Measurements from ENCODE around the gene CRYGB. TPM values are rescaled to one million over a fixed set of nuclear protein-coding genes. Genes with fewer than 3 reads are reported as not detected.
"Not testable (repeated sequence)": the region's sequence is repeated elsewhere in the genome, so short reads cannot be mapped to it uniquely, and the experiment has no call there.

Gene CRYGB
- total and polyA plus RNA-seq, 2 experiments from 2014 or later: not detected

DNA sequence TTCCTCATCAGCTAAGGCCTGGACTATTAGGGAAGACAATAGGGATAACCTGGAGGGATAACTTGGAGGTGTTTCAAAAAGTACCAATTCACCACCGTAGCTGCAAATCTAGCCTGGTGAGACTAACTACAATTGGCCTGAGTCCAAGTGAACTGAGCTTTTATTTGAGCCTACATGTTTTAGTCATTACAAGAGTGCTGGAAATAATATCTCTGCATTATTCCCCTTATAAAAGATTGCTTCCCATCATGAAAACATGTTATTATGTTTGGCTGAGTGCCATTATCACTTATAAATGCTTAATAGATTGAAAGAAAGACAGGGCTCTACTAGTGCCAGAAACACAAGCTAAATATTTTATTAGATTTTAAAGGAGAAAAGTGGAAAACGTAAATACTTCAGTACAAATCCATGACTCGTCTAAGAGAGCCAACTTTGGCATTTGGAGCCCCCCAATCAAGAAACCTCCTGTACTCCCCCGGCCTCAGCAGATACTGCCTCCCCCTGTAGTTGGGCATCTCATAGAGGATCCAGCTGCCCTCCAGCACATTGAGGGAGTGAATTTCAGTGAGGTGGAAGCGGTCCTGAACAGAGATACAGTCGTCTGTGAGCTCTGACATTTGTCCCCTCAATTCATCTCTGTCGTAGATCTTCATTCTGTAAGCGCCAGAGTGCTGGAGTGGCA is 3.6 kb downstream of the CRYGB start:
- in situ Hi-C loops (cut with MboI): no loop called here
- 8% methylated on average over 8 of the region's 8 CpGs for WGBS, 2 experiments (ENCODE audit: low coverage in 1 of 2, low lambda C conversion rate in 2 of 2, missing lambda C conversion rate in 2 of 2)
- H3K4me1 ChIP-seq (ENCODE audit: insufficient read depth): no peaks in the 10 kb centered on the region
- no peaks in the 10 kb centered on the region for H4K20me1 ChIP-seq (ENCODE audit: insufficient read depth)
- peak; percentile 22 for DNase-seq
- no peak overlapping the region for H3K9ac ChIP-seq
- H3K36me3 ChIP-seq (ENCODE audit: low read depth): no peaks in the 10 kb centered on the region
- no peak overlapping the region for H2AFZ ChIP-seq
- H3K27ac ChIP-seq: no peak overlapping the region
- no peak overlapping the region for H3K4me2 ChIP-seq (ENCODE audit: unreplicated experiment)
- no peaks in the 10 kb centered on the region for H3K9me2 ChIP-seq (ENCODE audit: insufficient read depth)
- no peak overlapping the region for H3K4me3 ChIP-seq
- H3K79me2 ChIP-seq (ENCODE audit: insufficient read depth): no peaks in the 10 kb centered on the region
- no peaks in the 10 kb centered on the region for H3K9me3 ChIP-seq (ENCODE audit: low read depth)
- H3F3A ChIP-seq (ENCODE audit: insufficient read depth): no peaks in the 10 kb centered on the region
- no peaks in the 10 kb centered on the region for H3K27me3 ChIP-seq (replicated peaks; ENCODE audit: insufficient read depth)
- no peak for TF ChIP-seq EZH2 (IDR thresholded peaks at IDR 0.05; ENCODE audit: insufficient read depth, poor library complexity, severe bottlenecking)
- TF ChIP-seq EZH2phosphoT487 (IDR thresholded peaks at IDR 0.05; ENCODE audit: insufficient read depth, low read depth): no peak

DNA sequence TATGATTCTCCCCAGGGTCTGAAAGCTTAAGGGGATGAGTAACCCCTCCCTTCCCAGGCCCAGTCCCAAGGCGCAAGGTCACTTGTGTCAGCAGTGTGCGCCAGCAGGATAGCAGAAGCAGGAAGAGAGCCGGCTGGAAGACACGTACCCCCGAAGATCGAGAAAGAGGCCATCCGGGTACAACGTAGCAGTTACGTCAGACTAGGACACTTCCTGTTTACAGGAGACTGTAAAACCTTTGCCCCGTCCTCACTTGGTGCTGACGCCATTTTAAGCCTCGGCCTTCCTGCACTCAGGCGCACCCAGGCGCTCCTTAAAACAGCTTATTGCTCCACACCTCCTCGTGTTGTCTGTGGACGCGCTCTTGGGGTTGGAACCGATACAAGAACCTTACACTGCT is 6.5 kb downstream of the CRYGB start:
- no peak for DNase-seq
- no peak overlapping the region for H2AFZ ChIP-seq
- TF ChIP-seq EZH2phosphoT487 (IDR thresholded peaks at IDR 0.05; ENCODE audit: insufficient read depth, low read depth) (no peak), EZH2 (IDR thresholded peaks at IDR 0.05; ENCODE audit: insufficient read depth, poor library complexity, severe bottlenecking) (no peak)
- no peak overlapping the region for H3K9ac ChIP-seq
- no peaks in the 10 kb centered on the region for H3K27me3 ChIP-seq (replicated peaks; ENCODE audit: insufficient read depth)
- no peaks in the 10 kb centered on the region for H3K4me1 ChIP-seq (ENCODE audit: insufficient read depth)
- no peaks in the 10 kb centered on the region for H3K9me2 ChIP-seq (ENCODE audit: insufficient read depth)
- no peak overlapping the region for H3K27ac ChIP-seq
- H3K4me3 ChIP-seq: no peak overlapping the region
- no peaks in the 10 kb centered on the region for H3F3A ChIP-seq (ENCODE audit: insufficient read depth)
- no peaks in the 10 kb centered on the region for H3K36me3 ChIP-seq (ENCODE audit: low read depth)
- no peaks in the 10 kb centered on the region for H4K20me1 ChIP-seq (ENCODE audit: insufficient read depth)
- no peaks in the 10 kb centered on the region for H3K79me2 ChIP-seq (ENCODE audit: insufficient read depth)
- no peaks in the 10 kb centered on the region for H3K9me3 ChIP-seq (ENCODE audit: low read depth)
- WGBS, 2 experiments (ENCODE audit: low coverage in 1 of 2, low lambda C conversion rate in 2 of 2, missing lambda C conversion rate in 2 of 2): 62 to 64% methylated on average over 18 of the region's 18 CpGs
- in situ Hi-C loops (cut with MboI): no loop called here
- H3K4me2 ChIP-seq (ENCODE audit: unreplicated experiment): no peak overlapping the region

- DNase-seq; H3K36me3 ChIP-seq (ENCODE audit: low read depth); H3K9ac ChIP-seq; H3K4me3 ChIP-seq; in situ Hi-C loops (cut with MboI); H3K9me2 ChIP-seq (ENCODE audit: insufficient read depth); H2AFZ ChIP-seq; H3K79me2 ChIP-seq (ENCODE audit: insufficient read depth); H3K4me1 ChIP-seq (ENCODE audit: insufficient read depth); H3K4me2 ChIP-seq (ENCODE audit: unreplicated experiment); H3K27ac ChIP-seq; H3K9me3 ChIP-seq (ENCODE audit: low read depth); H3F3A ChIP-seq (ENCODE audit: insufficient read depth); H3K27me3 ChIP-seq (replicated peaks; ENCODE audit: insufficient read depth); H4K20me1 ChIP-seq (ENCODE audit: insufficient read depth): not testable (repeated sequence)
- WGBS, 2 experiments (ENCODE audit: low coverage in 1 of 2, low lambda C conversion rate in 2 of 2, missing lambda C conversion rate in 2 of 2): 53 to 67% methylated on average over 7 of the region's 7 CpGs
These were observed 7.6 kb downstream of the CRYGB start for GRCh38 chr2:208138334-208138733.

GRCh38 chr2:208136716-208137094 is 9.3 kb downstream of the CRYGB start:
- no peaks in the 10 kb centered on the region for H3K9me2 ChIP-seq (ENCODE audit: insufficient read depth)
- H3K36me3 ChIP-seq (ENCODE audit: low read depth): no peaks in the 10 kb centered on the region
- H3K4me1 ChIP-seq (ENCODE audit: insufficient read depth): no peaks in the 10 kb centered on the region
- H3K27me3 ChIP-seq (replicated peaks; ENCODE audit: insufficient read depth): no peaks in the 10 kb centered on the region
- H3K27ac ChIP-seq: no peak overlapping the region
- no peak overlapping the region for H3K4me3 ChIP-seq
- TF ChIP-seq EZH2 (IDR thresholded peaks at IDR 0.05; ENCODE audit: insufficient read depth, poor library complexity, severe bottlenecking) (no peak), EZH2phosphoT487 (IDR thresholded peaks at IDR 0.05; ENCODE audit: insufficient read depth, low read depth) (no peak)
- H3F3A ChIP-seq (ENCODE audit: insufficient read depth): no peaks in the 10 kb centered on the region
- H3K79me2 ChIP-seq (ENCODE audit: insufficient read depth): no peaks in the 10 kb centered on the region
- H3K9me3 ChIP-seq (ENCODE audit: low read depth): no peaks in the 10 kb centered on the region
- H3K4me2 ChIP-seq (ENCODE audit: unreplicated experiment): no peak overlapping the region
- WGBS, 2 experiments (ENCODE audit: low coverage in 1 of 2, low lambda C conversion rate in 2 of 2, missing lambda C conversion rate in 2 of 2): 31 to 38% methylated on average over 2 of the region's 2 CpGs
- peak; percentile 20 for DNase-seq
- in situ Hi-C loops (cut with MboI): no loop called here
- no peaks in the 10 kb centered on the region for H4K20me1 ChIP-seq (ENCODE audit: insufficient read depth)
- H3K9ac ChIP-seq: no peak overlapping the region
- H2AFZ ChIP-seq: no peak overlapping the region
